ENCODE results near the gene LGALS13. TPM values are rescaled to one million over a fixed set of nuclear protein-coding genes. Genes with fewer than 3 reads are reported as not detected.

Gene LGALS13
- total and polyA plus RNA-seq, 7 donors = not detected

- 59 to 68% (median 65%) methylated on average over 1 of the region's 1 CpG for WGBS, 3 donors
- intact Hi-C loops (cut with DNase I) = no loop called here
- H3K4me3 ChIP-seq = no peak overlapping the region
- H3K36me3 ChIP-seq (ENCODE audit: insufficient read depth in 1 of 2, low read depth in 1 of 2) = no peaks in the 10 kb centered on the region
- H3K27ac ChIP-seq = no peak overlapping the region
- ATAC-seq (no peak), DNase-seq (no peak)
- no peak for TF ChIP-seq CTCF (IDR thresholded peaks at IDR 0.05)
- no peaks in the 10 kb centered on the region for H3K4me1 ChIP-seq
- H3K9me3 ChIP-seq = no peaks in the 10 kb centered on the region
- peaks cover 0 to 3% (median 0%) of the 10 kb centered on the region in 3 donors for H3K27me3 ChIP-seq (ENCODE audit: insufficient read depth in 3 of 3, low read length in 2 of 3)
Observed at GRCh38 chr19:39603825-39604224, 1.5 kb downstream of the LGALS13 start.

- no peaks in the 10 kb centered on the region for H3K4me1 ChIP-seq
- no peak for ATAC-seq
- no peak for DNase-seq
- H3K4me3 ChIP-seq = no peak overlapping the region
- intact Hi-C loops (cut with DNase I) = no loop called here
- H3K36me3 ChIP-seq (ENCODE audit: insufficient read depth in 1 of 2, low read depth in 1 of 2) = no peaks in the 10 kb centered on the region
- no peaks in the 10 kb centered on the region for H3K9me3 ChIP-seq
- TF ChIP-seq CTCF (IDR thresholded peaks at IDR 0.05) = no peak
- H3K27me3 ChIP-seq (ENCODE audit: insufficient read depth in 3 of 3, low read length in 2 of 3) = peaks cover 0 to 3% (median 0%) of the 10 kb centered on the region in 3 donors
- 84 to 88% (median 86%) methylated on average over 9 of the region's 9 CpGs for WGBS, 3 donors
- H3K27ac ChIP-seq = no peak overlapping the region
Observed at GRCh38 chr19:39607021-39607420, 4.7 kb downstream of the LGALS13 start.

DNA sequence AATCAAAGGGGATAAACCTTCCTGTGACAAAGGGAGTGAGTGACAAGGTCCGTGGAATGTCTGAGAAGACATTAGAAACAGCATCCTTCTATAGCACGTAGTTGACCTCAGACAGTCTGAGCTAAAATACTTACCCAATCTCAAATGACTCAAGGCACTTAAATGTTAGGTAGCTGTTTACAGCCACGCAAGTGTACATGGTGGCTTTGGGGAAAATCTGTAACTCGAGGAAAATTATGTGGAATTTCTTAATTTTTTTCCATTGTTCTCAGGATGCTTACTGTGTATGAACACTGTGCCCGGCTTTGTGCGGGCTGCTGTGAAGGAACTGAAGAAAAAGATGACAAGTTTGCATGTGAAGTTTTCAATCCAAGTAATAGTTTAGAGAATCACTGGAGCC, 5.2 kb downstream of the LGALS13 start:
- no peaks in the 10 kb centered on the region for H3K4me1 ChIP-seq
- WGBS, 3 donors = 62 to 67% (median 65%) methylated on average over 6 of the region's 6 CpGs
- H3K27ac ChIP-seq = no peak overlapping the region
- TF ChIP-seq CTCF (IDR thresholded peaks at IDR 0.05) = no peak
- no peaks in the 10 kb centered on the region for H3K9me3 ChIP-seq
- DNase-seq (no peak), ATAC-seq (no peak)
- peaks cover 0 to 3% (median 0%) of the 10 kb centered on the region in 3 donors for H3K27me3 ChIP-seq (ENCODE audit: insufficient read depth in 3 of 3, low read length in 2 of 3)
- intact Hi-C loops (cut with DNase I) = no loop called here
- H3K36me3 ChIP-seq (ENCODE audit: insufficient read depth in 1 of 2, low read depth in 1 of 2) = no peaks in the 10 kb centered on the region
- H3K4me3 ChIP-seq = no peak overlapping the region

DNA sequence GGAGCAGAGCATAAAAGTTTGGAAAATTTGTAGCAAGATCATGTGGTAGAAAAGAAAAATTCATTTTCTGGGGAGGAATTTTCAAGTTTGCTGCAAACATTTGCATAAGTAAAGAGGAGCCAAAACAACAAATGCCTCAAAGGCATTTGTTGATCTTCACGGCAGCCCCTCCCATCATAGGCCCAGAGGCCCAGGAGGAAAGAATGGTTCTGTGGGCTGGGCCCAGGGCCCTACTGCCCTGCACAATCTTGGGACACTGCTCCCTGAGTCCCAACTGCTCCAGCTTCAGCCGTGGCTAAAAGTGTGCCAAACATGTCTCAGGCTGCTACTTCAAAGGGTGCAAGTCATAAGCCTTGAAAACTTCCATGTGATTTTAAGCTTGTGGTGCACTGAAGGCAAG, 11.3 kb downstream of the LGALS13 start:
- DNase-seq (no peak), ATAC-seq (no peak)
- Histone ChIP-seq H3K27ac (no peak overlapping the region), H3K36me3 (ENCODE audit: insufficient read depth in 1 of 2, low read depth in 1 of 2) (no peaks in the 10 kb centered on the region), H3K9me3 (no peaks in the 10 kb centered on the region), H3K4me1 (no peaks in the 10 kb centered on the region), H3K4me3 (no peak overlapping the region), H3K27me3 (ENCODE audit: insufficient read depth in 3 of 3, low read length in 2 of 3) (no peaks in the 10 kb centered on the region)
- no peak for TF ChIP-seq CTCF (IDR thresholded peaks at IDR 0.05)
- 49 to 60% (median 56%) methylated on average over 2 of the region's 2 CpGs for WGBS, 3 donors
- intact Hi-C loops (cut with DNase I) = no loop called here

DNA sequence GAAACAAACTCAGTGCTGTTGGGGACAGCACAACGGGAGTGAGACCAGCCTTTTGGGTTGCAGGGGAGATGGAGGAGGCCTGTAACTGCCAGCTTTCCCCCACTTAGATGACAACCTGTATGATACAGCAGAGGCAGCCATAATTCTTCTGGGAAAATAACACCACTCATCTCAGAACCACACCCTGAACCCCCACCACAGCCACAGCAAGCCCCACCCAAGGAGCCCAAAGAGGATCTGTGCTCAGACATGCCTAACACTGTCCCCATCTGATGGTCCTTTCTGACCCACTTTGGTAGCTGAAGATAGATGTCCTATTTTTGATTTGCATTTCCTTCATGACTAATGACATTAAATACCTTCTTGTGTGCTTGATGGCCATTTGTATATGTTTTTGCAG, 15.4 kb downstream of the LGALS13 start:
- Histone ChIP-seq H3K9me3 (no peaks in the 10 kb centered on the region), H3K4me3 (no peak overlapping the region), H3K27me3 (ENCODE audit: insufficient read depth in 3 of 3, low read length in 2 of 3) (no peaks in the 10 kb centered on the region), H3K36me3 (ENCODE audit: insufficient read depth in 1 of 2, low read depth in 1 of 2) (no peaks in the 10 kb centered on the region), H3K27ac (no peak overlapping the region), H3K4me1 (no peaks in the 10 kb centered on the region)
- 29 to 59% (median 40%) methylated on average over 1 of the region's 1 CpG for WGBS, 3 donors
- no peak for DNase-seq
- no peak for ATAC-seq
- intact Hi-C loops (cut with DNase I) = no loop called here
- TF ChIP-seq CTCF (IDR thresholded peaks at IDR 0.05) = no peak

Data from psoas muscle (tissue), 8 donors.